ENCODE results near the gene IFNL1.

IFNL1 gene

DNA sequence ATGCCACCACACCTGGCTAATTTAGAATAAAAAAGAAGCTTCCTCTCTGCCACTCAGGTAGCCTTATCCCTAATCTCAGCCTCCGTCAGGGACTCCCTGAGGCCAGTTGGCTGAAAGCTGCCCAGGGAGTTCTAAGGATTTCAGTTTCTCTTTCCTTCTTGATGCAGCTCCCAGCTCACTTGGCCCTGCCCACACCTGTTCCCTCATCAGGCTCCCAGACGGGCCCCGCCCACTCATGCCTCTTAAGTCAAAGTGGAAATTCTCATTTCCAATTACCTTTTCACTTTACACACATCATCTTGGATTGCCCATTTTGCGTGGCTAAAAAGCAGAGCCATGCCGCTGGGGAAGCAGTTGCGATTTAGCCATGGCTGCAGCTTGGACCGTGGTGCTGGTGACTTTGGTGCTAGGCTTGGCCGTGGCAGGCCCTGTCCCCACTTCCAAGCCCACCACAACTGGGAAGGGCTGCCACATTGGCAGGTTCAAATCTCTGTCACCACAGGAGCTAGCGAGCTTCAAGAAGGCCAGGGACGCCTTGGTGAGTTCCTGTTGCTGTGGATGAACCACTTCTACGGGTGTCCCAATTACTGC, at the start of gene IFNL1:
Gene IFNL1 (plus strand): TSS at position 353 of the 591 bp plus-strand sequence. CDS start 15 bp downstream, at position 368.
- no peak for DNase-seq (ENCODE audit: low read depth, low spot score)
- H3K4me3 ChIP-seq (ENCODE audit: low read depth, low read length) = no peak within 1 kb of the TSS
- TF ChIP-seq, protein P1, sequence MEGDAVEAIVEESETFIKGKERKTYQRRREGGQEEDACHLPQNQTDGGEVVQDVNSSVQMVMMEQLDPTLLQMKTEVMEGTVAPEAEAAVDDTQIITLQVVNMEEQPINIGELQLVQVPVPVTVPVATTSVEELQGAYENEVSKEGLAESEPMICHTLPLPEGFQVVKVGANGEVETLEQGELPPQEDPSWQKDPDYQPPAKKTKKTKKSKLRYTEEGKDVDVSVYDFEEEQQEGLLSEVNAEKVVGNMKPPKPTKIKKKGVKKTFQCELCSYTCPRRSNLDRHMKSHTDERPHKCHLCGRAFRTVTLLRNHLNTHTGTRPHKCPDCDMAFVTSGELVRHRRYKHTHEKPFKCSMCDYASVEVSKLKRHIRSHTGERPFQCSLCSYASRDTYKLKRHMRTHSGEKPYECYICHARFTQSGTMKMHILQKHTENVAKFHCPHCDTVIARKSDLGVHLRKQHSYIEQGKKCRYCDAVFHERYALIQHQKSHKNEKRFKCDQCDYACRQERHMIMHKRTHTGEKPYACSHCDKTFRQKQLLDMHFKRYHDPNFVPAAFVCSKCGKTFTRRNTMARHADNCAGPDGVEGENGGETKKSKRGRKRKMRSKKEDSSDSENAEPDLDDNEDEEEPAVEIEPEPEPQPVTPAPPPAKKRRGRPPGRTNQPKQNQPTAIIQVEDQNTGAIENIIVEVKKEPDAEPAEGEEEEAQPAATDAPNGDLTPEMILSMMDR (IDR thresholded peaks at IDR 0.05; ENCODE audit: insufficient read depth, low read length, missing control alignments) = no peak
- ChIA-PET CTCF (no interaction called here), POLR2A (no interaction called here)

DNA sequence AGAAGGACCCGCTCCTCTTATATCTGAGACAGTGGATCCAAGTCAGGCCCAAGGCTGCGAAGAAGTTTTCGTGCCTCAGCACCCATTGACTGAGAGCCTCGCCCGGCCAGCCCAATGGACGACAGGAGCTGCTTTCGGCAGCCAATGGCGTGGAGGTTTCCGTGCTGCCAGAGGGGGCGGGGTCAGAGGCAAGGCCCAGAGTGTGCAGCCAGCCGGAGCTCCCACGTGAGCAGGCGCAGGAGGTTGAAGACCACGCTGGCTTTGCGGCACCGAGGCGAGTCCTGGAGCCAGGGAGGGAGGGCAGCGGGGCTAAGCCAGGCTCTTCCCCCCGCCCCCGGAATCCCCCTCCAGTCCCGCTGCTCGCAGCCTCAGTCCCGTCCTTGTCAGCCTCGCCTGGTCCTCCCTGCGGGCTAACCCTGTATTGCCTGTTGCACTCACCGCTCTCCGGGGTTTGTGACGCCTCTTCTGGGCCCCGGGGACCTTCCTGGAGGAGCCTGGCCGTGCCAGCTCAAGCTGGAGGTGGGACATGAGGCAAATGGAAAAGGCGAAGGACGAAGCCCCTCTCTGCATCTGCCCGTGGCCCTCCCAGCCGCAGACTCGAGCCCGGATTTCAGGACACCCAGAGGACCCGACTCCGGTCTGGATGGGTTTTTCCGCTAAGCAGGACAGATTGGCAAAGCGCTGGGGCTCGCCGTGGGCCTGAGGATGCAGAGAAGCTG, 49.1 kb upstream of the IFNL1 start:
- H3K4me3 ChIP-seq (ENCODE audit: low read depth, low read length) = no peak overlapping the region
- CTCF ChIA-PET = no interaction called here
- TF ChIP-seq, protein P1 (IDR thresholded peaks at IDR 0.05; ENCODE audit: insufficient read depth, low read length, missing control alignments) = no peak
- no peak for DNase-seq (ENCODE audit: low read depth, low spot score)
- POLR2A ChIA-PET = no interaction called here

DNA sequence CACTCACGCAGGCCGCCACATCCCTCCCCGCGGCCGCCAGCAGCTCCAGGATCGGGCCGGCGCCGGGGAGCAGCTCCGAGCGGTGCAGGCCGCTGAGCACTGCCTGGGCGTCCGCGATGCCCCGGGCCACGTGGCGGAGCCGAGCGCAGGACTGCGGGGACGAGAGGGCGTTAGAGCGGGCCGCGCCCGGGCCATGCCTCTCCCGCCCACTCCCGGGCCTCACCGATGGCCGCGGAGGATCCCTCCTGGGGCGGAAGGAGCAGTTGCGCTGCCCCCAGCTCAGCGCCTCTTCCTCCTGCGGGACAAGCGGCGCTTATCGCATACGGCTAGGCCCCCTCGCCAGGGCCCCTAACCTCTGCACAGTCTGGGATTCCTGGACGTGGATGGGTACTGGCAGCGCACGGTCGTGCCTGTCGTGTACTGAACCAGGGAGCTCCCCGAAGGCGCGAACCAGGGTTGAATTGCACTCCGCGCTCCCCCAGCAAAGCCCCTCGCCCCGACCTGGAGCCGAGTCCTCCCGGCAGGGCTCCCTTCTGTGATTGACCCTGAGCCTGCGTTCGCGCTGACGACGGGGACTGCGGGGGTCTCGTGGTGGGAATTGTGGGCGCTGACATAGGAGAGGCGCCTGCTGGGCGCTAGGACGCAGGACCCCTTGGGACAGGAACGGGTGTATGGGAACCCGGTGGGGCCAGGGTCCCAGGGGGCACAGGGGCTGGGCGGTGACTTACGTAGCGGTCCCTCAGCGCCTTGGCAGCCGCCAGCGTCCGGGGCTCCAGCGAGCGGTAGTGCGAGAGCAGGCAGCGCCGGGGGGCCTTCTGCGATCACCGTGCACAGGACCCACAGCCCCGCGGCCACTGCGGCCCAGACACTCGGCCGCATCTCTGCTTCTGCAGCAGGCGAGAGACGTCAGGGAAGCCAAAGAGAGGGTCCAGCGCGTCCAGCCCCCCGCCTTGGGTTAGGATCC, 48.2 kb upstream of the IFNL1 start:
- no peak overlapping the region for H3K4me3 ChIP-seq (ENCODE audit: low read depth, low read length)
- ChIA-PET CTCF (no interaction called here), POLR2A (no interaction called here)
- no peak for DNase-seq (ENCODE audit: low read depth, low spot score)
- TF ChIP-seq, protein P1 (IDR thresholded peaks at IDR 0.05; ENCODE audit: insufficient read depth, low read length, missing control alignments) = no peak

DNA sequence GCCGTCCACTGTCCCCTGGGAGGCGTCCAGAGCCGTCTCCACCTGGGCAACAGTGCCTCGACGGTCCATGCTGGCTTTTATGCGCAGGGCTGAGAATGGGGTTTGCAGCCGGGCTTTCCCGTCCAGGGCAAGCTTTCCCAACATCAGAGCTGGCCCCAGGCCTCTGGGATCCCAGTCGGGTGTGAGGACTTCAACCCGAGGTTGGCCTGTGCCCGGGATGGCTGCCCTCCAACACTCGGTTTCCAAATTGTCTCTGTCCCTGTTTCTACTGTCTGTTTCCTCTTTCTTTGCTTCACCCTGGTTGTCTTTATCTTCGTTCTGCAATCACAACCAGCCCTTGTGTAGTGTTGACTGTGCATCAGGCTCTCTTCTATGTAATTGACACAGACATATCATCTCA, 47.4 kb upstream of the IFNL1 start, which contains the start of gene IFNL4:
Gene IFNL4 (minus strand): TSS at position 51 of the 400 bp plus-strand sequence.
- ChIA-PET POLR2A (no interaction called here), CTCF (no interaction called here)
- H3K4me3 ChIP-seq (ENCODE audit: low read depth, low read length) = no peak within 1 kb of the TSS
- DNase-seq (ENCODE audit: low read depth, low spot score) = no peak
- TF ChIP-seq, protein P1 (IDR thresholded peaks at IDR 0.05; ENCODE audit: insufficient read depth, low read length, missing control alignments) = no peak

DNA sequence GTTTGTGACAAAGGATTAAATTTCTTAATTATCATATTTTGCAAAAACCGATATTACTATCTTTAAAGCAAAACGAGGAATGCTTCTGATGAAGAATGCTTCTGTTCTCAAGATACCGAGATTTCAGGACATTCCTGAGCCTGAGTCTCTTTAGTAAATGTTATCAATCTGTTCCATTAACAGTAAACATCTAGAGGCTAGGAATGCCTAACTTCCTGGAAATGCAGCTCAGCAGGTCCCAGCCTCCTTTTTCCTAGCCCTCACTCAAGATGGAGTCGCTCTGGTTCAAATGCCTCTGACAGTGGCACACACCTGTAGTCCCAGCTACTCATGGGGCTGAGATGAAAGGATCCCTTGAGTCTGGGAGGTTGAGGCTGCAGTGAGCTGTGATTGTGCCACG, 45.1 kb upstream of the IFNL1 start:
- no peak overlapping the region for H3K4me3 ChIP-seq (ENCODE audit: low read depth, low read length)
- TF ChIP-seq, protein P1 (IDR thresholded peaks at IDR 0.05; ENCODE audit: insufficient read depth, low read length, missing control alignments) = no peak
- POLR2A ChIA-PET = no interaction called here
- CTCF ChIA-PET = interaction anchor here (1.3 kb wide), 1 partner anchor 141 kb away, joined by 3 read pairs; no protein-coding TSS in a partner anchor
- DNase-seq (ENCODE audit: low read depth, low spot score) = no peak
